HG03139 (cell line): ENCODE measurements around the gene DNAJC28.
A peak's percentile ranks its signal among the peaks of the same experiment; 100 is the strongest.
"Not testable (repeated sequence)": the region's sequence is repeated elsewhere in the genome, so short reads cannot be mapped to it uniquely, and the experiment has no call there.

Source experiments
- ATAC-seq: cut with Tn5 transposase; IDR thresholded peaks from one replicate; pipeline ENCODE4 v1.9.1; 2021; ENCODE audit not compliant: unreplicated experiment

The DNAJC28 gene

GRCh38 chr21:33491373-33492102 lies at the start of gene DNAJC28:
TSS of gene DNAJC28 (minus strand) at chr21:33491716. CDS start at chr21:33489393, 2,323 bp downstream.
- ATAC-seq, result peak; percentile 97

GRCh38 chr21:33541105-33541711 lies 49.7 kb upstream of the DNAJC28 start:
- ATAC-seq, result no peak

- ATAC-seq, result no peak
Observed at GRCh38 chr21:33540711-33541104, 49.2 kb upstream of the DNAJC28 start.

- no peak for ATAC-seq
Observed at GRCh38 chr21:33539616-33540015, 48.1 kb upstream of the DNAJC28 start.

GRCh38 chr21:33537212-33537611 lies 45.7 kb upstream of the DNAJC28 start:
- ATAC-seq, result no peak

GRCh38 chr21:33531007-33531406 lies 39.5 kb upstream of the DNAJC28 start:
- no peak for ATAC-seq

- no peak for ATAC-seq
Observed at GRCh38 chr21:33522953-33523349, 31.4 kb upstream of the DNAJC28 start.

GRCh38 chr21:33522297-33522952 lies 30.9 kb upstream of the DNAJC28 start:
- ATAC-seq, result no peak

- no peak for ATAC-seq
Observed at GRCh38 chr21:33518899-33519298, 27.4 kb upstream of the DNAJC28 start.

GRCh38 chr21:33514229-33514628 lies 22.7 kb upstream of the DNAJC28 start:
- ATAC-seq, result no peak

GRCh38 chr21:33512481-33512880 lies 21.0 kb upstream of the DNAJC28 start:
- no peak for ATAC-seq

- ATAC-seq, result no peak
Observed at GRCh38 chr21:33511639-33512038, 20.1 kb upstream of the DNAJC28 start.

GRCh38 chr21:33510826-33511225 lies 19.3 kb upstream of the DNAJC28 start:
- no peak for ATAC-seq

GRCh38 chr21:33507003-33507402 lies 15.5 kb upstream of the DNAJC28 start:
- not testable (repeated sequence) for ATAC-seq

GRCh38 chr21:33505833-33506232 lies 14.3 kb upstream of the DNAJC28 start:
- ATAC-seq, result no peak

- no peak for ATAC-seq
Observed at GRCh38 chr21:33496345-33496744, 4.8 kb upstream of the DNAJC28 start.

GRCh38 chr21:33495743-33496142 lies 4.2 kb upstream of the DNAJC28 start:
- ATAC-seq, result no peak

- ATAC-seq, result no peak
Observed at GRCh38 chr21:33493756-33494155, 2.2 kb upstream of the DNAJC28 start.

- no peak for ATAC-seq
Observed at GRCh38 chr21:33492571-33492970, 1.1 kb upstream of the DNAJC28 start.

GRCh38 chr21:33490991-33491372 lies 534 bp downstream of the DNAJC28 start:
- no peak for ATAC-seq

GRCh38 chr21:33488936-33489335 lies 2.6 kb downstream of the DNAJC28 start:
- no peak for ATAC-seq

- no peak for ATAC-seq
Observed at GRCh38 chr21:33487996-33488395, 3.5 kb downstream of the DNAJC28 start.
